B cell (primary cell): ENCODE results near the gene NPHS1. TPM values are rescaled to one million over a fixed set of nuclear protein-coding genes. Genes with fewer than 3 reads are reported as not detected.
A peak's percentile ranks its signal among the peaks of the same experiment; 100 is the strongest.

Experiments used
- ATAC-seq: fragments of 200-7000 bp; cut with Tn5 transposase; one replicate; pipeline ENCODE4 v1.10.0; 2021; ENCODE audit warnings: low read depth, mild to moderate bottlenecking, moderate number of reproducible peaks, moderate library complexity
- CTCF ChIA-PET: fragments of 350-600 bp; sonication (Branson Sonifier 250); formaldehyde crosslinking; loops from one replicate; lab custom pipeline; 2021; ENCODE audit warnings: antibody characterized with exemption, inconsistent platforms; lab: Charles Lee
- POLR2A ChIA-PET: fragments of 350-600 bp; sonication (Branson Sonifier 250); formaldehyde crosslinking; loops from one replicate; lab custom pipeline; 2021; ENCODE audit warnings: antibody characterized with exemption; lab: Charles Lee
- DNase-seq: peaks from one replicate; pipeline ENCODE4 v3.0.0; 2013
- H2AFZ ChIP-seq: 2 replicates; pipeline ENCODE4 v1.6.1; 2012; ENCODE audit warnings: mild to moderate bottlenecking, low read depth, low read length; ENCODE audit not compliant: insufficient read depth, poor library complexity, severe bottlenecking
- H3K27ac ChIP-seq, 2 donors: 1 replicate in 1 of 2; 2 replicates in 1 of 2; pipeline ENCODE4 v1.5.1; 2012 to 2013; ENCODE audit warnings: low read length in 2 of 2, mild to moderate bottlenecking in 2 of 2, moderate library complexity in 1 of 2
- H3K27me3 ChIP-seq, 4 experiments: fragments of 200-600 bp in 1 of 4; sonication (generic) in 1 of 4; replicated peaks in 1 of 4; 1 replicate in 2 of 4; 2 replicates in 2 of 4; pipeline versions ENCODE4 v1.6.1 to v1.7.0; 2013 to 2016; ENCODE audit warnings: low read length in 3 of 4, mild to moderate bottlenecking in 2 of 4, mixed read lengths in 1 of 4, moderate library complexity in 1 of 4; ENCODE audit not compliant: insufficient read depth in 4 of 4, control insufficient read depth in 3 of 4; ENCODE audit errors: control extremely low read depth in 1 of 4
- H3K36me3 ChIP-seq, 2 experiments: replicated peaks in 1 of 2; 1 replicate in 1 of 2; 2 replicates in 1 of 2; pipeline versions ENCODE4 v1.6.1 to v1.7.1; 2013; ENCODE audit warnings: low read length in 1 of 2; ENCODE audit not compliant: insufficient read depth in 2 of 2, control insufficient read depth in 1 of 2; ENCODE audit errors: control extremely low read depth in 1 of 2, extremely low read depth in 1 of 2
- H3K4me1 ChIP-seq, 2 donors: fragments of 200-600 bp in 1 of 2; sonication (generic) in 1 of 2; 1 replicate in 1 of 2; 2 replicates in 1 of 2; pipeline versions ENCODE4 v1.5.1 to v1.6.1; 2013 to 2017; ENCODE audit warnings: low read length in 2 of 2; ENCODE audit not compliant: control insufficient read depth in 2 of 2, insufficient read depth in 2 of 2
- H3K4me2 ChIP-seq: replicated peaks from 2 replicates; pipeline ENCODE3; 2012; ENCODE audit warnings: mild to moderate bottlenecking, low read depth, low read length; ENCODE audit not compliant: poor library complexity, severe bottlenecking
- H3K4me3 ChIP-seq, 5 experiments: fragments of 200-600 bp in 1 of 5; sonication (generic) in 1 of 5; 1 replicate in 3 of 5; 2 replicates in 2 of 5; pipeline versions ENCODE4 v1.5.1 to v1.7.0; 2011 to 2016; ENCODE audit warnings: low read length in 4 of 5, mild to moderate bottlenecking in 4 of 5, low read depth in 2 of 5, control low read depth in 1 of 5, moderate library complexity in 1 of 5; ENCODE audit not compliant: insufficient read depth in 1 of 5; ENCODE audit errors: control extremely low read depth in 1 of 5, extremely low read depth in 1 of 5
- H3K79me2 ChIP-seq: fragments of 200-600 bp; sonication (generic); one replicate; pipeline ENCODE4 v1.6.0; 2016; ENCODE audit warnings: low read length; ENCODE audit not compliant: control insufficient read depth, insufficient read depth
- H3K9ac ChIP-seq: fragments of 200-600 bp; sonication (generic); 2 replicates; pipeline ENCODE4 v1.6.1; 2017; ENCODE audit warnings: mild to moderate bottlenecking, low read length, moderate library complexity
- H3K9me3 ChIP-seq, 3 donors: one replicate each; pipeline versions ENCODE4 v1.6.1 to v1.7.1; 2013; ENCODE audit warnings: low read length in 2 of 3; ENCODE audit not compliant: control insufficient read depth in 2 of 3, insufficient read depth in 1 of 3; ENCODE audit errors: control extremely low read depth in 1 of 3
- H4K20me1 ChIP-seq: 2 replicates; pipeline ENCODE4 v1.6.0; 2012; ENCODE audit warnings: mild to moderate bottlenecking, low read length; ENCODE audit not compliant: insufficient read depth, control insufficient read depth, poor library complexity, severe bottlenecking
- H3K27ac Mint-ChIP-seq: one replicate; pipeline ENCODE4 v1.8.0; 2021; ENCODE audit warnings: mixed read lengths
- H3K27me3 Mint-ChIP-seq: one replicate; pipeline ENCODE4 v1.8.0; 2021; ENCODE audit warnings: mixed read lengths
- H3K4me1 Mint-ChIP-seq: one replicate; pipeline ENCODE4 v1.8.0; 2021; ENCODE audit warnings: mixed read lengths
- H3K4me3 Mint-ChIP-seq: one replicate; pipeline ENCODE4 v1.8.0; 2021; ENCODE audit warnings: mixed read lengths
- H3K9me3 Mint-ChIP-seq: one replicate; pipeline ENCODE4 v1.8.0; 2022; ENCODE audit warnings: mixed read lengths; ENCODE audit not compliant: insufficient read depth
- EZH2 ChIP-seq: IDR thresholded peaks from 2 replicates; pipeline ENCODE4 v1.6.1; 2012; ENCODE audit warnings: borderline replicate concordance, low read depth, mild to moderate bottlenecking, moderate library complexity, low read length; ENCODE audit not compliant: insufficient read depth, poor library complexity, severe bottlenecking
- WGBS: methylation state at CpG from one replicate; pipeline ENCODE4 v1.1.5; 2013; ENCODE audit warnings: missing lambda C conversion rate; ENCODE audit not compliant: insufficient coverage; 5-methylcytosine and 5-hydroxymethylcytosine counted together
- intact Hi-C: fragments of 100-400 bp; cut with micrococcal nuclease; formaldehyde crosslinking; loops from one replicate; pipeline ENCODE4 v1.10.0; 2022
- polyA plus RNA-seq: library from polyadenylated mRNA; depleted of rRNA; stranded (reverse); fragments of >200 nt; gene quantifications from 2 replicates; pipeline ENCODE4 v1.2.3, GENCODE V29; 2012
- total RNA-seq, 2 donors: library from RNA; stranded (reverse); fragments of 120-200 nt in 1 of 2; gene quantifications; 1 replicate in 1 of 2; 2 replicates in 1 of 2; pipeline versions ENCODE4 v1.2.3 to v1.2.4, GENCODE V29; 2013 to 2022
- TF ChIP-seq, protein P1 (sequence below): fragments of 200-600 bp; IDR thresholded peaks from one replicate; pipeline ENCODE4 v1.8.0; 2022; ENCODE audit warnings: antibody characterized with exemption, mild to moderate bottlenecking

The NPHS1 gene
- total and polyA plus RNA-seq, 2 donors (not counting 1 experiment from before 2014, with no cell fraction given), result not detected

DNA sequence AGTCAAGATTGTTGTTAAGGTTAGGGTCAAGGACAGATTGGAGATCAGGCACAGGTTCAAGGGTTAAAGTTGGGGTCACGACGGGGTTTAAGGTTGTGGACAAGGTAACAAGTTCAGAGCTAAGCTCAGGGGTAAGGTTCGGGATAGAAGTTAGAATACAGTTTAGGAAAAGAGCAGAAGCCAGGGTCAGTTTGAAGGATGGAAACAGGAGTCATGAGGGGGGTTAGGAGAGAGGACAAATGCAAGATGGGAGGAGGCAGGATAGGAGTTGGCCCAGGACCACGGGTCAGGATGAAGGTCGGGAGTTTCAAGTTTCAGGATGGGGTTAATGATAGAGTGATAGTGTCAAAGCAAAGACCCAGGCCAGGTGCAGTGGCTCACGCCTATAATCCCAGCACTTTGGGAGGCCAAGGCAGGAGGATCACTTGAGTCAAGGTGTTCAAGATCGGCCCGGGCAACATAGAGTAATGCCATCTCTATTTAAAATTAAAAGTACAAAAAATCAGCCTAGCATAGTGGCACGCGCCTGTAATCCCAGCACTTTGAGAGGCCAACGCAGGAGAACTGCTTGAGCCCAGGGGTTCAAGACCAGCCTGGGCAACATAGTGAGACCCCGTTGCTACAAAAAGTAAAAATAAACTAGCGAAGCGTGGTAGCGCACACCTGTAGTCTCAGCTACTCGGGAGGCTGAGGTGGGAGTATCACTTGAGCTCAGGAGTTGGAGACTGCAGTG is 7.7 kb downstream of the NPHS1 start:
- DNase-seq, result no peak
- Histone ChIP-seq H2AFZ (no peak overlapping the region), H3K4me1 (peaks cover 15 to 32% of the 10 kb centered on the region in 2 donors), H3K27me3 (peaks cover 0 to 62% (median 33%) of the 10 kb centered on the region in 4 experiments), H3K79me2 (no peaks in the 10 kb centered on the region), H3K4me3 (no peak overlapping the region), H3K9me3 (peaks cover 0 to 32% (median 0%) of the 10 kb centered on the region in 3 donors), H3K4me2 (peak overlapping the region; percentile 70), H3K9ac (peak overlapping the region; percentile 35), H3K36me3 (no peaks in the 10 kb centered on the region), H4K20me1 (no peaks in the 10 kb centered on the region), H3K27ac (no peak overlapping the region)
- TF ChIP-seq, protein P1, sequence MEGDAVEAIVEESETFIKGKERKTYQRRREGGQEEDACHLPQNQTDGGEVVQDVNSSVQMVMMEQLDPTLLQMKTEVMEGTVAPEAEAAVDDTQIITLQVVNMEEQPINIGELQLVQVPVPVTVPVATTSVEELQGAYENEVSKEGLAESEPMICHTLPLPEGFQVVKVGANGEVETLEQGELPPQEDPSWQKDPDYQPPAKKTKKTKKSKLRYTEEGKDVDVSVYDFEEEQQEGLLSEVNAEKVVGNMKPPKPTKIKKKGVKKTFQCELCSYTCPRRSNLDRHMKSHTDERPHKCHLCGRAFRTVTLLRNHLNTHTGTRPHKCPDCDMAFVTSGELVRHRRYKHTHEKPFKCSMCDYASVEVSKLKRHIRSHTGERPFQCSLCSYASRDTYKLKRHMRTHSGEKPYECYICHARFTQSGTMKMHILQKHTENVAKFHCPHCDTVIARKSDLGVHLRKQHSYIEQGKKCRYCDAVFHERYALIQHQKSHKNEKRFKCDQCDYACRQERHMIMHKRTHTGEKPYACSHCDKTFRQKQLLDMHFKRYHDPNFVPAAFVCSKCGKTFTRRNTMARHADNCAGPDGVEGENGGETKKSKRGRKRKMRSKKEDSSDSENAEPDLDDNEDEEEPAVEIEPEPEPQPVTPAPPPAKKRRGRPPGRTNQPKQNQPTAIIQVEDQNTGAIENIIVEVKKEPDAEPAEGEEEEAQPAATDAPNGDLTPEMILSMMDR, result no peak
- no peak for TF ChIP-seq EZH2
- Mint-ChIP-seq H3K4me1 (peaks cover 19% of the 10 kb centered on the region), H3K9me3 (peaks cover 4% of the 10 kb centered on the region), H3K27ac (no peak overlapping the region), H3K4me3 (peak overlapping the region; percentile 59), H3K27me3 (peaks cover 56% of the 10 kb centered on the region)
- intact Hi-C loops, result no loop called here
- WGBS, result 70% methylated on average over 15 of the region's 16 CpGs
- POLR2A ChIA-PET, result no interaction called here
- no peak for ATAC-seq
- CTCF ChIA-PET, result interaction anchor here (1.2 kb wide), 1 partner anchor 10 kb away, joined by 3 read pairs; no protein-coding TSS in a partner anchor

DNA sequence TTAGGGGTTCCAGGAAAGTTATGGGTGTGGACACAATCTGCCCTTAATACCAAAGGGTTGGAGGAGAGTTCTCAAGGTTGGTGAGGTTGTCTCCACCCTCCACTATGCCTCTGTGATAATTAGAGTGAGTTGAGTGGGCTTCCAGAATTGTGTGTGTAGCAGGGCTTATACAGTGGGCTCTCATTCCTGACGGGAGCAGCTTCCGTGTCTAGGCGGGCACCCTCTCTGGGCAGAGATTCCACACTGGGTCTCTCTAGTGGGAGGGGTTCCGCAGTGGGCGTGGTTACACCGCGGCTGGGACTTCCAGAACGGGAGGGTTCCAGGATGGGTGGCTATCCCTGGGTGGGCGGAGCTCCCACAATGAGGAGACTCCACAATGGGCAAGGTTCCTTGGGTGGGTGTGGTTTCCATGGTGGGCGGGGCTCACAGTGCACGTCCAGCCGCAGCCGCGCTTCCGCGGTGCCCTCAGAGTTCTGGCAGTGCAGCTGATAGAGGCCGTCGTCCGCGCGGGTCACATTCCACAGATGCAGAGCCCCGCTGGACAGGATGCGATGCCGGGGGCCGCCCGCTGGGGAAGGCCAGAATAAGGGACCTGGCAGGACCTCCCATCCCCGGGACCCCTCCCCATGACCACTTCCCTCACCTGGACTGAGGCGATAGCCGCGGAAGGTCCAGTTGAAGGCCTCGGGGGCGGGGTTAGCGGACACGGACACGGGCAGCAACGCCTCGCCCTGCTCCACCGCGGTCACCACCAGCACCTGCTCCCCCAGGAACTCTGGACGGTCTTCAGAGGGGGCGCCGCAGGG is 8.4 kb downstream of the NPHS1 start:
- ATAC-seq (no peak), DNase-seq (no peak)
- Mint-ChIP-seq H3K27ac (no peak overlapping the region), H3K4me3 (no peak overlapping the region), H3K9me3 (peaks cover 4% of the 10 kb centered on the region), H3K4me1 (peaks cover 19% of the 10 kb centered on the region), H3K27me3 (peaks cover 50% of the 10 kb centered on the region)
- H3K4me3 ChIP-seq, result no peak overlapping the region
- H3K9ac ChIP-seq, result no peak overlapping the region
- peaks cover 0 to 58% (median 33%) of the 10 kb centered on the region in 4 experiments for H3K27me3 ChIP-seq
- H3K4me1 ChIP-seq, result peaks cover 15 to 32% of the 10 kb centered on the region in 2 donors
- H3K79me2 ChIP-seq, result no peaks in the 10 kb centered on the region
- no peak overlapping the region for H2AFZ ChIP-seq
- ChIA-PET CTCF (no interaction called here), POLR2A (no interaction called here)
- H4K20me1 ChIP-seq, result no peaks in the 10 kb centered on the region
- no peak for TF ChIP-seq EZH2
- TF ChIP-seq, protein P1, result no peak
- intact Hi-C loops, result no loop called here
- peak overlapping the region; percentile 1 for H3K4me2 ChIP-seq
- 22% methylated on average over 42 of the region's 42 CpGs for WGBS
- H3K27ac ChIP-seq, result no peak overlapping the region
- H3K9me3 ChIP-seq, result peaks cover 0 to 40% (median 3%) of the 10 kb centered on the region in 3 donors
- no peaks in the 10 kb centered on the region for H3K36me3 ChIP-seq
